Measurements from ENCODE around the gene UBE2M. TPM values are rescaled to one million over a fixed set of nuclear protein-coding genes. Genes with fewer than 3 reads are reported as not detected.

The UBE2M gene
- total and polyA plus RNA-seq, 2 experiments from 2014 or later, result 54.4 to 111 TPM

GRCh38 chr19:58516246-58516836 is 42.1 kb downstream of the UBE2M start:
- Histone ChIP-seq H3K27me3 (no peaks in the 10 kb centered on the region), H3K9me2 (replicated peaks; ENCODE audit: insufficient read depth) (no peaks in the 10 kb centered on the region), H2AFZ (no peak overlapping the region), H3K79me2 (peaks cover 48% of the 10 kb centered on the region), H3K27ac (no peak overlapping the region), H3K36me3 (replicated peaks; ENCODE audit: insufficient read depth, low read depth) (no peaks in the 10 kb centered on the region), H3K4me1 (ENCODE audit: insufficient read depth) (peaks cover 30% of the 10 kb centered on the region), H3K4me2 (no peak overlapping the region), H4K20me1 (ENCODE audit: insufficient read depth, poor library complexity, severe bottlenecking) (peaks cover 5% of the 10 kb centered on the region), H3K4me3 (no peak overlapping the region), H3K9me3 (ENCODE audit: low read depth) (no peaks in the 10 kb centered on the region)
- no peak for TF ChIP-seq CTCF (IDR thresholded peaks at IDR 0.05; ENCODE audit: poor library complexity)
- no peak for TF ChIP-seq EZH2phosphoT487 (IDR thresholded peaks at IDR 0.05; ENCODE audit: low read depth, severe bottlenecking, unreplicated experiment)
- TF ChIP-seq EZH2 (IDR thresholded peaks at IDR 0.05; ENCODE audit: borderline replicate concordance), result no peak
- no peak for DNase-seq (ENCODE audit: low spot score)
- WGBS (ENCODE audit: low lambda C conversion rate, missing lambda C conversion rate), result 94% methylated on average over 19 of the region's 25 CpGs

GRCh38 chr19:58515259-58515658 is 43.2 kb downstream of the UBE2M start:
- no peak for TF ChIP-seq EZH2phosphoT487 (IDR thresholded peaks at IDR 0.05; ENCODE audit: low read depth, severe bottlenecking, unreplicated experiment)
- no peak for TF ChIP-seq CTCF (IDR thresholded peaks at IDR 0.05; ENCODE audit: poor library complexity)
- TF ChIP-seq EZH2 (IDR thresholded peaks at IDR 0.05; ENCODE audit: borderline replicate concordance), result no peak
- 100% methylated on average over 2 of the region's 2 CpGs for WGBS (ENCODE audit: low lambda C conversion rate, missing lambda C conversion rate)
- no peaks in the 10 kb centered on the region for H3K36me3 ChIP-seq (replicated peaks; ENCODE audit: insufficient read depth, low read depth)
- H3K4me1 ChIP-seq (ENCODE audit: insufficient read depth), result peaks cover 25% of the 10 kb centered on the region
- peaks cover 5% of the 10 kb centered on the region for H4K20me1 ChIP-seq (ENCODE audit: insufficient read depth, poor library complexity, severe bottlenecking)
- DNase-seq (ENCODE audit: low spot score), result no peak
- no peaks in the 10 kb centered on the region for H3K9me3 ChIP-seq (ENCODE audit: low read depth)
- peaks cover 48% of the 10 kb centered on the region for H3K79me2 ChIP-seq
- H3K27ac ChIP-seq, result no peak overlapping the region
- no peak overlapping the region for H3K4me3 ChIP-seq
- no peaks in the 10 kb centered on the region for H3K27me3 ChIP-seq
- no peak overlapping the region for H3K4me2 ChIP-seq
- H2AFZ ChIP-seq, result no peak overlapping the region
- H3K9me2 ChIP-seq (replicated peaks; ENCODE audit: insufficient read depth), result no peaks in the 10 kb centered on the region

- Histone ChIP-seq H3K4me1 (ENCODE audit: insufficient read depth) (peaks cover 24% of the 10 kb centered on the region), H3K4me3 (no peak overlapping the region), H3K36me3 (replicated peaks; ENCODE audit: insufficient read depth, low read depth) (no peaks in the 10 kb centered on the region), H4K20me1 (ENCODE audit: insufficient read depth, poor library complexity, severe bottlenecking) (peaks cover 5% of the 10 kb centered on the region), H3K9me2 (replicated peaks; ENCODE audit: insufficient read depth) (no peaks in the 10 kb centered on the region), H3K9me3 (ENCODE audit: low read depth) (no peaks in the 10 kb centered on the region), H3K27me3 (no peaks in the 10 kb centered on the region), H2AFZ (no peak overlapping the region), H3K79me2 (peaks cover 48% of the 10 kb centered on the region), H3K27ac (peak overlapping the region; percentile 43), H3K4me2 (peak overlapping the region; percentile 83)
- 89% methylated on average over 3 of the region's 3 CpGs for WGBS (ENCODE audit: low lambda C conversion rate, missing lambda C conversion rate)
- DNase-seq (ENCODE audit: low spot score), result no peak
- TF ChIP-seq CTCF (IDR thresholded peaks at IDR 0.05; ENCODE audit: poor library complexity) (no peak), EZH2phosphoT487 (IDR thresholded peaks at IDR 0.05; ENCODE audit: low read depth, severe bottlenecking, unreplicated experiment) (no peak), EZH2 (IDR thresholded peaks at IDR 0.05; ENCODE audit: borderline replicate concordance) (no peak)
These were observed 43.8 kb downstream of the UBE2M start for GRCh38 chr19:58514564-58515022.

All from hepatocyte (in vitro differentiated cells).